DMS153 (cell line): Measurements from ENCODE around the gene ANKRD36B.
"Not testable (repeated sequence)": the region's sequence is repeated elsewhere in the genome, so short reads cannot be mapped to it uniquely, and the experiment has no call there.

Experiments
- DNase-seq: peaks from one replicate; lab custom pipeline; 2025; lab: John Stamatoyannopoulos, UW

ANKRD36B gene

DNA sequence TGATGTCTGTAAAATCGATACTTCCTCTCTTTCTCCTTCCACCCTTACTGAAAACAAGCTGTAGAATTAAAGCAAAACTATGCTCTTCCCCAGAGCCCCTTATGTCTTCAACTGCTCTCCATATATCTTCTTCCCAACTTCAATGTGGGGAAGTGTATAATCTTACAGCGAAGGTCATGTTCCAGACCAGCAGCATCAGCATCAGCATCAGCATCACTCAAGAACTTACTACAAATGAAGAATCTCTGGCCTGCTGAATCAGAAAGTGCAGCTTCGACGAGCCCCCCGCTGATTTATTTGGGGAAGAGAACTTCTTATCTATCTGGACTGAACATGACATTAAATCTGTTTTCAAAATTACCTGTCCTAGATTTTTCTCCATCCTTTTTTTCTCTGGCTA is 40.6 kb downstream of the ANKRD36B start:
- not testable (repeated sequence) for DNase-seq

- DNase-seq: not testable (repeated sequence)
Measured at GRCh38 chr2:97548536-97548935, 41.1 kb downstream of the ANKRD36B start.

DNA sequence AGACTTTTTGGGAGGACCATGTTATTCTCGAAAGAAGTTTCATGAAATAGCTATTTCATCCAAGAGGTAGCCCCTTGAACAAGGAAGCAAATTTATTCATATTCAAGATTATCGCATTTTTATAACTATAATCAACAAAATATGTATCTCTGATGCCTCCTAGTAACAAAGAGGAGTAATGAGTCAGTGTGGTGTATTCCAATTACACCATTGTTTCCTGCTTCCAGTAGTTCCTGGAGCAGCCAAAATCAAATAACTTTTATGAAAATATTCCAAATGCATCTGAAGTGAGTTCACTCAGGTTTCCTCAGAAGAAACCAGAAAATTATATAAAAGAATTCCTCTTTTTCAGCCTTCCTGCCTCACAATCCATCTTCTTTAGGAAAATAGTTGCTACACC is 43.0 kb downstream of the ANKRD36B start:
- no peak for DNase-seq

- not testable (repeated sequence) for DNase-seq
Measured at GRCh38 chr2:97544911-97545310, 44.8 kb downstream of the ANKRD36B start.

- not testable (repeated sequence) for DNase-seq
Measured at GRCh38 chr2:97525904-97526303, 63.8 kb downstream of the ANKRD36B start.

DNA sequence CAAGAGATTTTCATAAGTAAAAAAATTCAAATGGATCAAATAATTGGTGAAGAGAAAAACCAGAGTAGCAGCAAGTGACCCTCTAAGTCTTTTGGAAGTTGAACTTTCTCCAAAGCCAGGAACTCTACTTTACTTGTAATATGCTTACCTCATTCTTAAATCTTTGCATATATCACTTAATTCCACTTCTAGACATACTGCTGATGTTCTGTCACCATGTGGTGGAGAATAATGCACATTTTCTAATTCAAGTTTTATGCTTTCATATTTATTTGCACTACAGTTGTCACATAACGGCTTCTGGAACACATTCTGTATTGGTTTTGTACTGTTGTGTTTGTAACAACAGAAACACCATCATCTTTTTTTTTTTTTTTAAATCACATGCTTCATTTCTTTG is 65.9 kb downstream of the ANKRD36B start:
- not testable (repeated sequence) for DNase-seq

- not testable (repeated sequence) for DNase-seq
Measured at GRCh38 chr2:97522916-97523555, 66.6 kb downstream of the ANKRD36B start.

- DNase-seq: not testable (repeated sequence)
Measured at GRCh38 chr2:97495651-97496050, 94.0 kb downstream of the ANKRD36B start.

- DNase-seq: not testable (repeated sequence)
Measured at GRCh38 chr2:97490141-97490540, 99.5 kb downstream of the ANKRD36B start.
